Peyer's patch (tissue), 4 donors: ENCODE measurements around the gene TPRN.

Experiments
- POLR2A ChIP-seq, 2 donors: fragments of 450-650 bp; IDR thresholded peaks; one replicate each; pipeline ENCODE4 v1.5.1; 2017; ENCODE audit warnings: antibody characterized with exemption in 2 of 2, mild to moderate bottlenecking in 2 of 2, moderate library complexity in 2 of 2
- TF ChIP-seq, protein P1 (sequence below), 6 experiments: fragments of 450-650 bp in 4 of 6; fragments of 200-600 bp in 2 of 6; sonication (generic) in 1 of 6; IDR thresholded peaks; one replicate each; pipeline ENCODE4 v1.5.1; 2017 to 2019; ENCODE audit warnings: antibody characterized with exemption in 6 of 6, mild to moderate bottlenecking in 3 of 6, moderate library complexity in 1 of 6

DNA sequence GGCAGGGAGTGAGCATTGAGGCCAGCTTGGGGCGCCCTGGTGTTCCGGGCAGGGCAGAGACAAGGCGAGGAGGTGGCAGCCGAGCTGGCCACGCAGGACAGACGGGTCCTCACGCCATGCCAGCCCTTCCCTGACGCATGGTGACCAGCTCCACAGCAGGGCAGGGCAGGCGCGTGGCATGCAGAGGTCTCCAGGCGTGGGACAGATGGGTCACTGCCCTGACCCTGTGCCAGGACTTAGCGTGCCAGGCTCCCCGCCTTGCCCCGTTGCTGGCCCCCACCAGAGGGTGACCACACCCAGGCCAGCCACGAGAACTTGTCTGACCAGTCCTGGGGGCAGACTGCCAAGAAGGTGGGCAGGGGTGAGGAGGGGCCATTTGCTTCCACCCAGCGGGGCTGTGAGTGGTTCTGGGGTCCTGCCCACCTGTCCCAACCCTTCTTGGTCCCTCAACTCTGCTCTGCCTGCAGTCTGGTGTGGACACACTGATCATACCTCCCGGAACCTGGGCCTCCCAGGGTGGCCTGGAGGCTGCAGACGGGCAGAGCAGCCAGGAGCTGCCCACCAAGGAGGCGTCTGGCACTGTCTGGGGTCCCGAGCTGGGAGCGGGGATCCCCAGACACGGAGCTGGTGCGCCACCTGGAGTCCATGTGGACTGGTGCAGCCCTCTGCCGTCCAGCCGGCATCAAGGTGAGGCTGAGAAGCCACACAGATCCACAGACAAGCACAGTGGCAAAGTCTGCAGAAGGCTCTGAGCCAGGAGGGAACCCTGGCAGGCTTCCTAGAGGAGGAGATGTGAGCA lies 26.7 kb upstream of the TPRN start, which contains the start of gene RNF224:
- TF ChIP-seq, protein P1, sequence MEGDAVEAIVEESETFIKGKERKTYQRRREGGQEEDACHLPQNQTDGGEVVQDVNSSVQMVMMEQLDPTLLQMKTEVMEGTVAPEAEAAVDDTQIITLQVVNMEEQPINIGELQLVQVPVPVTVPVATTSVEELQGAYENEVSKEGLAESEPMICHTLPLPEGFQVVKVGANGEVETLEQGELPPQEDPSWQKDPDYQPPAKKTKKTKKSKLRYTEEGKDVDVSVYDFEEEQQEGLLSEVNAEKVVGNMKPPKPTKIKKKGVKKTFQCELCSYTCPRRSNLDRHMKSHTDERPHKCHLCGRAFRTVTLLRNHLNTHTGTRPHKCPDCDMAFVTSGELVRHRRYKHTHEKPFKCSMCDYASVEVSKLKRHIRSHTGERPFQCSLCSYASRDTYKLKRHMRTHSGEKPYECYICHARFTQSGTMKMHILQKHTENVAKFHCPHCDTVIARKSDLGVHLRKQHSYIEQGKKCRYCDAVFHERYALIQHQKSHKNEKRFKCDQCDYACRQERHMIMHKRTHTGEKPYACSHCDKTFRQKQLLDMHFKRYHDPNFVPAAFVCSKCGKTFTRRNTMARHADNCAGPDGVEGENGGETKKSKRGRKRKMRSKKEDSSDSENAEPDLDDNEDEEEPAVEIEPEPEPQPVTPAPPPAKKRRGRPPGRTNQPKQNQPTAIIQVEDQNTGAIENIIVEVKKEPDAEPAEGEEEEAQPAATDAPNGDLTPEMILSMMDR (IDR thresholded peaks at IDR 0.05) = peak; percentile 89 to 98 (median 93)
- TF ChIP-seq POLR2A (IDR thresholded peaks at IDR 0.05) = no peak
